ENCODE measurements around the gene PTPRN2.

GRCh38 chr7:157855452-157856213 lies 732.0 kb downstream of the PTPRN2 start:
- no peak for TF ChIP-seq GATA3 (IDR thresholded peaks at IDR 0.05; ENCODE audit: low read depth, low read length)
- no peak for TF ChIP-seq GATA2 (IDR thresholded peaks at IDR 0.05; ENCODE audit: low read depth, low read length)

All from SH-SY5Y (cell line).